Activated CD4-positive, CD25-positive, alpha-beta regulatory T cell treated with anti-CD3 and anti-CD28 coated beads, Interleukin-2, amount 50 U/mL, for 72 hours (primary cell): Measurements from ENCODE around the gene KCTD3.

Experiments
- DNase-seq: peaks from one replicate; pipeline ENCODE4 v3.0.0; 2021

Gene KCTD3

DNA sequence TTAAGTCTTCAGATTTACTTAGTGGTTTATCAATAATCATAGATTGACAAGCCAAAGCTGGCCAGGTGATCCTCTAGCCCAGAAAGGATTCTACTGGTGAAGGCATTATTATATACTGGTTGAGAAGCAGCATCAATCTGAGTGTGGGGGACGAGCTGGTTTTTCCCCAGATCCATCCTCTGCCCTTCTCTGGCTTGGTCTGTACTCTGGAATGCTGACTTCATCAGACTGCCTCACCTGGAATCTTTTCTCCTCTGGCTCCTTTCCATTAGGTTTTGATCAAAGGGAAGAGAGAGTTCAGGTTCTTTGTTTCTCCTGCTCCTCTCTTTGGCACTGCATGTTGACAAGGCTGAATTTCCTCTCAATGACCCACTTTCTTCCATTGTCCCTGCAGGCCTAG, 93.9 kb downstream of the KCTD3 start:
- DNase-seq = no peak

DNA sequence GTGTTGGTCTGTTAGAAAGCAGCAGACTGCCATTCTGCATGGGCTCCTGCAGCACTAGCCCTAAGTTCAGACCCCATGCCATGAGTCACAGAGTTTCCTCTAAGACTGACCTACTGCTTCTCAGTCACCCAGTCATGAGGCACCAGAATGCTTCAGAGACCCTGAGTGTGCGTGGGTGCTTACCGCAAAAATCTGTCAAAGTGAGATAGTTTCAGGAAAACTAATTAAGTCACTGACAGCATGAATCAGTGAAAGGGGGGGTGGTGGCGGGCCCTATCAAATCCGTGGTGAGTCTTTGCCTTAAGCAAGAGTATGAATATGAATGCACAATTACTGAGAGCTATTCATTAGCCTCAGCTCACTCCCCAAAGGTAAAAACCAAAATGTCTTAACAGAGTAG, 98.1 kb downstream of the KCTD3 start:
- no peak for DNase-seq

DNA sequence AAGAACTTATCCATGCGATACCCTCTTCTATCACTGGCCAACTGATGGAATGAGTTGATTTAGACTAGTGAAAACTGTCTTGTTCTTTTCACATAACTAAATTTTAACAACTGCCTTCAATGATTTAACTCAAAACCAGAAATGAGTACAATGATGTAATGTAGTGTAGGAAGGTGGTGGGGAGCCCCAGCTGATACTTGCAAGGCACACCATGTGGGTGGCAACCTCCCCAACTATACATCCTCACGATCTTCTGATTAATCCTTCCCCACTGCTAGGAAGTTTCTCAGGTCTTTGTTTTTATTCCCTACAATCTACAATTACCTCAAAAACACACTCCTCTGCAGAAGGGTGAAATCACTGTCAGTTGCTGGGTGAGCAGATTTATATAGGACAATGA, 100.7 kb downstream of the KCTD3 start:
- DNase-seq = no peak

DNA sequence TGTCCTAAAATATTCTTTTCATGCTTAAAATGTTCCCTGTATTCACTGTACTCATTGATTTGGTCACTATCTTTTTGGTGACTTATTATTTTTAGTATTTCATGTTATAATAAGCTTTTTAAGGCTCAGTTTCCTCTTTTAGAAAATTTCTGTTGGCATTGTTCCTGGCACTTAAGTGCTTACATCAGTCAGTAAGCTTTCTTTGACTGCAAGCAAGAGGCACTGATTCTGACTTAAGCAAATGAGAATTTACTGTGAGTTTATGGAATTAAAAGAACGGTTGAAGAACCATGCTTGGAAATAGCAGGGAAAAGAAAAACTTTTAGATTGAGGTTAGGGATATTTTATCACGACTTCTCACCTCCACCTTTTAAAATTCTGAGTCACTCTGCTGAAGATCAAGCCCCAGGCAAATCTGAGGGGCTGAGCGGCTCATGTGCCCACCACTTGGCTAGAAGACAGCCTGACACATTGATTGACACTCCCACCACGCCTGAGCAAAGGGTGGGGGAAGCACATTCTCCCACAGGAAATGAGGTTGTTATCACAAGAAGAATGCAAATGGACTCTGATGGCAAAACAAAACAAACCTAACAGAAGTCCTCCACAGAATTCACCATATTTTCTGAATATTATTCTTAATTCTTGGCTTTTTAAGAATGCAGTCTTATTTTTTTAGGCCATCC, 102.8 kb downstream of the KCTD3 start:
- no peak for DNase-seq
